Activated T-helper 1 cell treated with anti-CD3 and anti-CD28 coated beads, Interleukin-2, amount 50 U/mL, for 16 hours (primary cell): Measurements from ENCODE around the gene ATP6V0C.
"Not testable (repeated sequence)": the region's sequence is repeated elsewhere in the genome, so short reads cannot be mapped to it uniquely, and the experiment has no call there.

Source experiments
- DNase-seq, 2 donors: peaks; one replicate each; pipeline ENCODE4 v3.0.0-alpha.2; 2020; ENCODE audit warnings: low read depth in 1 of 2, low spot score in 1 of 2

The ATP6V0C gene

GRCh38 chr16:2474877-2475412 is 38.8 kb upstream of the ATP6V0C start, which contains the start of gene TBC1D24:
Gene TBC1D24 (plus strand): TSS chr16:2475127. CDS start chr16:2496149, 21,022 bp downstream.
- peak; percentile 47 to 73 for DNase-seq

GRCh38 chr16:2475413-2476344 is 38.1 kb upstream of the ATP6V0C start:
- DNase-seq = no peak

DNA sequence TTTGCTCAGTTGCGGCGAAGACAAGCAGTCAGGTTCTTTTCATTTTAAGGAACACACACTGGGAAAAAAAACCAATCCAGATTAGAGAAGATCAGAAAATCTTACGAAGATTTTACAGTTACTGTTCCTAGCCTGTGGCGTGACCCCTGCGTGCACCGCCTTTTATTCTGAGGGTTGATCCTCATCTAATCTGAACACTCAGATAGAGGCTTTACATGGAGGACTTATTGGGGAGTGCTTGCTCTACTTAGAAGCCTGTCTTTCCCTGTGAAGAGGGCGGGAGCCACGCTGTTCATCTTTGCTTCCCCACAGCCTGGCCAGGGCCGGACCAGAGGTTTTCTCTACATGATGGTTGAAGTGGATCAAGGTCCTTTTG is 37.4 kb upstream of the ATP6V0C start:
- DNase-seq = no peak

GRCh38 chr16:2476741-2477140 is 37.0 kb upstream of the ATP6V0C start:
- no peak for DNase-seq

DNA sequence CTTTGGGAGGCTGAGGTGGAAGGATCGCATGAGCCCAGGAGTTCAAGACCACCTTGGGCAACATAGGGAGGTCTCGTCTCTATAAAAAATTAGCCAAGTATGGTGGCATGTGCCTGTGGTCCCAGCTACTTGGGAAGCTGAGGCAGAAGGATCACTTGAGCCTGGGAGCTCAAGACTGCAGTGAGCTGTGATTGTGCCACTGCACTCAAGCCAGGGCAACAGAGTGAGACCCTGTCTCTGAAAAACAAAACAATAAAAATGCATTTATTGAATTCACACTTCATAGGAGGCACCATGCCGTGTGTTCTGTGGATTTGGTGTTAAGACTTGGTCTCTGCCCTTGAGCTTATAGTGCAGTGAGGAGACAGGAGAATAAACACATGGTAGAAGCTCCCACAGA is 36.4 kb upstream of the ATP6V0C start:
- DNase-seq = no peak

DNA sequence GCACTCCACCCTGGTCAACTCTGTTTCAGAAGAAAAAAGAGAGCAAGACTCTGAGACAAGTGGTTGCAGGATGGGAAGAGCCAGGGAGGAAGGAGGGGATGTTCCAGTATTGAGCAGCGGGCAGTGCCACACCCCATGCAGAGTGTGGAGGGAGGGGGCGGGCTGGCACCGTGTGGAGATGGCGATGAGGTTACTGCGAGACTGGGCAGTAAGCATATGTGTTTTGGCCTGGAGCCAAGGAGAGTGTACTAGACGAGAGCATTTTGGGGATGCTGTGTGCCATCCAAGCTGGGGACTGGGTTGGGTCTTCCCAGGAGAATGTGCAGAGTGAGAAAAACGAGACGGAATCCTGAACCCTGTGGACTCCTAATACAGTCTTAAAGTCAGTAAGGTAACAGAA is 35.5 kb upstream of the ATP6V0C start:
- DNase-seq = no peak

DNA sequence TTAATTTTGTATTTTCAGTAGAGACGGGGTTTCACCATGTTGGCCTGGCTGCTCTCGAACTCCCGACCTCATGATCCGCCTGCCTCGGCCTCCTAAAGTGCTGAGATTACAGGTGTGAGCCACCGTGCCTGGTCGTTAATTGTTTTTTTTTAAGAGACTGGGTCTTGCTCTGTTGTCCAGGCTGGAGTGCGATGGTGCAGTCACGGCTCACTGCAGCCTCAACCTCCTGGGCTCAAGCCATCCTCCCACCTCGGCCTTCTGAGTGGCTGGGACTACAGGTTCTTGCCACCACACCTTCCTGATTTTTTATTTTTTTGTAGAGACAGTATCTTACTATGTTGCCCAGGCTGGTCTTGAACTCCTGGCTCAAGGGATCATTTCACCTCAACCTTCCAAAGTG is 33.8 kb upstream of the ATP6V0C start:
- not testable (repeated sequence) for DNase-seq

DNA sequence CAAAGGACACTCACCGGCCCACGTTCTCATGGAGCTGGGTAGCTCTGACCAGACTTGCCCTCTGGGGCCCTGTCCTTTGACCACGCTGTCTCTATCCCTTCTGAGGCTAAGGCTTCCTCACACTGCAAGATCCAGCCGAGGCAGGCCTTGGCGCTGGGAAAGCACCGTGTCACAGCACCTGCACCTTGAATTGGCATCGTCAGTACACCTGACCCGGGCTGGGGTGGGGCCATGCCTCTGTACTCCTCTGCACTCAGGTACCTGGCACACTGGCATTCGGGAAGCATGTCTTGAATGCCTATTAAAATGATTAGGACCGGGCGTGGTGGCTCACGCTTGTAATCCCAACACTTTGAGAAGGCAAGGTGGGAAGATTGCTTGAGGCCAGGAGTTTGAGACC is 32.8 kb upstream of the ATP6V0C start:
- DNase-seq = no peak

DNA sequence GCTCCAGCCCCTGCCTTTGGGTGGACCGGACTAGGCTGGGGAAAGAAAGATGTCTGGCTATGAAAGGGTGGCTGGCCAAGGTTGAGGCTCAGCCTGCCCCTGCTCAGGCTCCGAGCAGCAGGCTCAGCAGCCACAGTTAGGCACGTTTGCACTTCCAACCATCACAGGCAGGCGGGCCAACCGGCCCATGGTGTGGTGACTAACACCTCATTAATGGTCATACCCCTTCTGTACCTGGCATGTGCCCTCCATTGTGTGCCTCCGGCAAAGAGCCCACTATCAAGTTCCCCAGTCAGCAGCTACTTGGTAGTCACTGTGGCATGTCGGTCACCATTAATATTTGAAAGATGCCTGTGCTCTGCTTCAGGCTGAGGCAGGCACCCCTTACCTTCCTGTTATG is 32.1 kb upstream of the ATP6V0C start:
- no peak for DNase-seq

GRCh38 chr16:2482249-2482648 is 31.5 kb upstream of the ATP6V0C start:
- DNase-seq = no peak

GRCh38 chr16:2482708-2483534 is 30.8 kb upstream of the ATP6V0C start:
- DNase-seq = no peak

DNA sequence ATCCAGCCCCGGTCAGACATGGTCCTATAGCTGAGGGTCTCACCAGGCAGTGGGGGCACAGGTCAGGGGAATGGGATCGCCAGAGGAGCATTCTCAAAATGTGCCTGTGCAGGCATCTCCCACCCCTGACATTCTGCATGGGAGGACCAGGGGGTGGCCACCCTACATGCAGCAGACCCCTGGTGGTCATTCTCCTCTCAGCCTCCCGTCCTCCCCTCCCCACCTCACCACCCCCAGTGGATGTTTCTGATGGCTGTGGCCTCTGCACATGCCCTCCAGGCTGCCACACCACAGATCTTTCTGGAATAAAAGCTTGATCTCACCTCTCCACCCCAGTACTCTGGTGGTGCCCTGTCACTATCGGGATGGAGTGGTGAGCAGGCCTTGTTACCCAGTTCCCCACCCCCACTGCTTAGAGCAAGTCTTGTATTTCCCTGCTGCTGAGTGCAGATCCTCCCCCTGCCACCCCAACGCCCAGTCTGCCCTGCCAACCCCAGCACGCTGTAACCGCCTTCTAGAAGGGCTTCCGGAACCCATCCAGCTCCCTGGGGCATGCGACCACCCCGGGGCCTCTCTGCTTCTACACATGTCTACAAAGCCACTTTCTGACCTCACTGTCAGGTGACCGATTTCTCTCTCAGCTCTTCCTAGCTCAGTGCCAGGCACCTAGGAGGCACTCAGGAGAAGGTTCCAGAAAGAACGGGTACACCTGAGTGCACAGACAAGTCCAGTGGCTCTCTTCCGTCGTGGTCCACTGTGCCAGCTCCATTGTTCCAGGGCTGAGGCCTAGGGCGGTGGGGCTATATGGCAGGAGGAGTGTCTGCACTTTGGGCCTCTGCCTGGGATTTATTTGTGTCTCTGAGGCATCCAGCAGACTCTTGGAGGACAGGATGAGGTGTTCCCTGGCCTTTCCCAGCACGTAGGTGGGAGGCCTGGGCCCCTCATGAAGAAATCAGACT is 29.5 kb upstream of the ATP6V0C start:
- DNase-seq = no peak

DNA sequence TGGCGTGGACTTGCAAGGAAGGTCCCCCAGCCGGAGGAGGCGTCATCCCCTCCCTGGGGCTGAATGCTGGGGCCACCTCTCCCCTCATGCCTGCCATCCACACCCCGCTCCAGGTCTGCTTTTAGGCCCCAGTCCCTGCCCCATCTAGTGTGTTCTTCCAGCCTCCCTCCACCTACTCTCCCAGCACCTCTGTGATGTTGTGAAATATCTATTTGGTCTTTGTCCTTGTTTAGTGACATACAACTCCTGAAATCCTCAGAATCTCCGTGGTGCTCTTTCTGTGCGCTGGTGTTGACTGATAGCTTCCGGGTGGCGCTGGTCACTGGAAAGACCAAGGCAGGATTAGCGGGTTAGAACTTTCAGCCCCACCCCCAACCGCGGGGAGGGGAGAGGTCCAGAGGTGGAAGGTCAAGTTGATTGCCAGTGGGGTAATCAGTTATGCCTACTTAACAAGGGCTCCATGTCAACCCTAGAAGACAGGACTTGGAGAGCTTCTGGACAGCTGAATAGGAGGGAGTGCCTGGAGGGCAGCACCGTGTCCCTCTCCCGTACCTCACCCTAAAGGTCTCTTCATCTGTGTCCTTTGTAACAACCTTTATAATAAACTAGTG is 28.7 kb upstream of the ATP6V0C start:
- no peak for DNase-seq

- DNase-seq = no peak
Measured at GRCh38 chr16:2485811-2486507, 27.8 kb upstream of the ATP6V0C start.

- peak; percentile 51 to 61 for DNase-seq
Measured at GRCh38 chr16:2486645-2487516, 26.9 kb upstream of the ATP6V0C start.

DNA sequence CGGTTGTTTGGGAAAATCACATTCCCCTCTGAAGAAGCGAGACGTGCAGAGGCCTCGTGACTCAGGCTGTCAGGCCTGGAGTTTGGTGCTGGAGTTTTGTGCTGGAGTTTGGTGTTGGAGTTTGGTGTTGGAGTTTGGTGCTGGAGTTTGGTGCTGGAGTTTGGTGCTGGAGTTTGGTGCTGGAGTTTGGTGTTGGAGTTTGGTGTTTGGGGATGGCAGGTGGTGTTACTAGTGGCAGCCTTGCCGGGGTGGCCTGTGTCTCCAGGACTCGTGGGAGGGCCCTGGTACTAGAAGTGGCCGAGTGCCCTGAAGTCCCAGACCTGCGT is 26.3 kb upstream of the ATP6V0C start:
- DNase-seq = no peak

DNA sequence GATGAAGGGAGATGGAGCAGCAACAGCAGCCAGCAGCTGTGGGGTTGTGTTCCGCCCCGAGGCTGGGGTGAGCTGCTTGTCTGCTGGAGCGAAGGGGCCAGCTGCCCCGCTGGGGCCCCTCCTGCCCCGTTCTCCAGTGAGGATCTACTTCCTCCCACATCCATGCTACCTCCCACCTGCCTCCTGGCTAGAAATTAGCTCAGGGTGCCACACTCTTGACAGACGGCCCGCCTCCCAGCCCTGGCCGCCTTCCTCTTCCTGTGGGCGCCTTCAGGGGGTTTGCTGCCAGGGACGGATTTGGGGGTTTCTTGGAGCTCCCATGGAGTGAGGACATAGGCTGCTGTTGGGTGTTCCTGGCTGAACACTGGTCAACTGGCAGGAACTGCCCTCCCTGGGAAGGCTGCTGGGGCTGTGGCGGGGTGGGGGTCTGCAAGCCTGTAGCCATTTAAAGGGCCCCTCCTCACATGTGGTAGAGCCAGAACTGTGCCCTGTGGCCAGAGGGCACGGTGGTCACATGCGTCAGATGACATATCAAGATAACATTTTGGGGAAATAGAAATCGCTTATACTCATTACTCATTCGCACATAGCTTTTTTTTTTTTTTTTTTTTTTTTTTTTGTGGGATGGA is 25.7 kb upstream of the ATP6V0C start:
- DNase-seq = no peak

DNA sequence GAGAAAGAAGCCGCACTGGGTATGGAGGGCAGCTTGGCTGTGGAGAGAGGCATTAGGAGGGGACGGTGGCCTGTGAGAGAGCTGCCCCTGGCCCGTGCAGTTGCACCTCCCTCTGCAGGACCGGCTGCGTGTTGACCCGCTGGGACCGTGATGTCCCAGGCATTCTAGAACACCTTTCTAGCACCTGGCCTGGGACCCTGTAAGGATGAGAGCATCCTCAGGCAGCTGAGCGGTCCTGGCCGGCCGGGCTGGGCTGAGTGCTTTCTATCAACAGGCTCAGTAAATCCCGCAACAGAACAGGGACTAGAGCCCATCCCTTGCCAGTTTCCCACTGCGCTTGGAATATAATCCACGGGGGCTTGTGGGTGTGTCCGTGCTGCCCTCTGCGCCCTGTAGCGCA is 24.2 kb upstream of the ATP6V0C start:
- DNase-seq = no peak
